HG03378 (cell line): ENCODE data around the gene RSRC1.
"Not testable (repeated sequence)": the region's sequence is repeated elsewhere in the genome, so short reads cannot be mapped to it uniquely, and the experiment has no call there.

Experiments
- ATAC-seq: cut with Tn5 transposase; IDR thresholded peaks from one replicate; pipeline ENCODE4 v1.9.1; 2021; ENCODE audit warnings: mild to moderate bottlenecking, moderate library complexity; ENCODE audit not compliant: unreplicated experiment

Gene RSRC1

DNA sequence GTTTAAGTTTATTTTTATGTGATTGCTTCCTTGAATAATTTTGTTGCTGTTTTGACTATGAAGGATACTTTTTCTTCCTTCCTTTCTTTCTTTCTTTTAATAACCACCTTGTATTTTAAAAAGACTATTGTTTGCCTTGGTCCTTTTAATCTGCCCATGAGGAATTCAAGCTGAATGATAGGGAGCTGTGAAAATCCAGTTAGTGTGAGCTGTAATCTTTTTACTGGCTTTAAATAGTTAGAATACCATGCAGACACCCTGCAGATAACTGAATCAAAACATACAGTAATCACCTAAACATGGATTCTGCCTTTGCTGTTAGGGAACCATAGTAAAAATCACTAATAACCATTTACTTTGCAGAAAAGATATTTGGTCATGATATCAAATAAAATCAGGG lies 110.7 kb downstream of the RSRC1 start:
- ATAC-seq, result no peak

DNA sequence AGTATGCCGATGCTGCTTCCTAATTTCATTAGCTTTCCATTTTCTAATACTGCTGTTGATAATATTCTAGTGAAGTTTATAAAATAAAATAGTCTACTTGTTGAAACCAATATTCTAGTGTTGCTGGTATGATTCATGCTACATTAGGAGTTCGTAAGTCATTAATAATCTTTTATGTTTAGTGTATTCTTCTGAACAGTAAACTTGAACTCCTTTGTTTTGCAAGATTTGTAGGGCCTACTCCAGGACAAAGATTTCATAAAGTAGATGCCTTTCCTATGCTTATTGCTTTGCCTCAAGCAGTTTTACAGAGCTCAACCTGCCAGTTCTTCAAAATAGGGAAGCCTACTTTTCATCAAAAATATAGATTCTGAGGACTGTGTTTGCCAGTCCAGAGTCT lies 111.5 kb downstream of the RSRC1 start:
- no peak for ATAC-seq

DNA sequence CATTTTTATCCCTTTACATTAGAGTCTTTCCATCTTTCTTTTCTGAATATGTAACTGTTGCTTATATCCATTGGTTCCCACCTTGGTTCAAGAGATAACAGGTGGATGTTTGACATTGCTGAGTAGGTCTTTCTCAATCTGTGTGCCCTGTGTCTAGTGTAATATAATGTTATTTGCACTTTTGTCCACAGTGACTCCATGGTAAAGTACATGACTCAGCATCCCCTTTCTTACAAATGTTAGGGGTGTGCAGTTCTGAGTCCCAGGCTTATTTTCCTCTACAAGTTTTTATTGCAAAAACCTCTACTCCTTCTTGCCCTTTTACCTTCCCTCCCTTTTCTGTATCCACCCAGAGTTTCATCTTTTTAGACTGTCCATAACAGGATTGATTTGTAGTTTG lies 116.5 kb downstream of the RSRC1 start:
- no peak for ATAC-seq

DNA sequence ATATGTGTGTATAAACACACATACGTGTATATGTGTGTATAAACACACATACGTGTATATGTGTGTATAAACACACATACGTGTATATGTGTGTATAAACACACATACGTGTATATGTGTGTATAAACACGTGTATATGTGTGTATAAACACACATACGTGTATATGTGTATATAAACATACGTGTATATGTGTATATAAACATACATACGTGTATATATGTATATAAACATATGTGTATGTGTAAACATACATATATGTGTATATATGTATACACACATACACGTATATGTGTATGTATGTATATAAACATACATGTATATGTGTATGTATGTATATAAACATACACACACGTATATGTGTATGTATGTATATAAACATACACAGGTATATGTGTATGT lies 119.1 kb downstream of the RSRC1 start:
- ATAC-seq, result not testable (repeated sequence)

DNA sequence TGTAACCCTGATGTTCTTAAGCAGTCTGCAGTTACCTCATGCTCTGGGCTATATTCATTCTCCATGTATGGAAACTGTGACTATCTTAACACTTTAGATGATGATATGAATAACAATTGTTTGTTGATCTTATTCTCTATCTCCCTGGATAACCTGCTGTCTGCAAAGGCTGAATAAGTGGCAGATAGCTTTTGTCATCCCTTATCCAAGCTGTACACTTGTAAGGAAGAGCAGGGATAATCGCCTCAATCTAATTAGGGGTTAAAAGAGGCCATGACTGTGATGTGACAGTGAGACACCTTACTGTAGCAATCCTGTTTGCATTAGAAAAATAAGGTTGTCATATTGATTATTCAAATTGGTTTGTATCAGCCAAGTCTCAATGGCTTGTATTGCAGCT lies 123.9 kb downstream of the RSRC1 start:
- no peak for ATAC-seq

DNA sequence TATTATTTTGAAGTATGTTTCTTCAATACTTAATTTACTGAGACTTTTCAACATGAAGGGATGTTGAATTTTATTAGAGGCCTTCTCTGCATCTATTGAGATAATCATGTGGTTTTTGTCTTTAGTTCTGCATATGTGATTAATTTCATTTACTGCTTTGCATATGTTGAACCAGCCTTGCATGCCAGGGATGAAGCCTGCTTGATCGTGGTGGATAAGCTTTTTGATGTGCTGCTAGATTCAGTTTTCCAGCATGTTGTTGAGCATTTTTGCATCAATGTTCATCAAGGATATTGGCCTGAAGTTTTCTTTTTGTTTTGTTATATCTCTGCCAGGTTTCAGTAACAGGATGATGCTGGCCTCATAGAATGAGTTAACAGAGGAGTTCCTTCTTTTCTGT lies 134.4 kb downstream of the RSRC1 start:
- ATAC-seq, result no peak

DNA sequence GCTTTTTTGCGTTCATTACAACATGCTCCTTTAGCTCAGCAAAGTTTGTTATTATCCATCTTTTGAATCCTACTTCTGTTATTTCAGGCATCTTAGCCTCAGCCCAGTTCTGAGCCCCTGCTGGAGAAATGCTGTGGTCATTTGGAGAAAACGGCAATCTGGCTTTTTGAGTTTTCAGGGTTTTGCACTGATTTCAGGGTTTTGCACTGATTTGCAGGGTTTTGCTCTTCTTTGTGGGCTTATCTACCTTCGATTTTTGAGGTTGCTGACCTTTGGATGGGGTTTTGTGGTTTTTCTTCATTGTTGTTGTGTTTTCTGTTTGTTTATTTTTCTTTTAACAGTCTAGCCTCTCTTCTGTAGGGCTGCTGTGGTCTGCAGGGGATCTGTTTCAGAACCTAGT lies 137.4 kb downstream of the RSRC1 start:
- ATAC-seq, result no peak

DNA sequence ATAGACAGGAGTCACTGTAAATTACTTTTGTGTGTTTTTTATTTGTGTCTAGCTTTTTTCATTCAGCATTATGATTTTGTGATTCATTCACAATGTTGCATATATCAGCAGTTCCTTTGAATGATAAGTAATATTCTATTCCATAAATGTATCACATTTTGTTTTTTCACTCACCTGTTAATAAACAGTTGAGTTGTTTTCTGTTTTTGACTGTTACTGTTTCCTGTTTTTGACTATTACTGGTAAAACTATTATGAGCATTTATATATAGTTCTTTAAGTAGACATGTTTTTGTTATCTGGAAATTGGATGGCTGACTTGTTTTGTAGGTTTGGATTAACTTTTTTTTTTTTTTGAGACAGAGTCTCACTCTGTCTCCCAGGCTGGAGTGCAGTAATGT lies 138.4 kb downstream of the RSRC1 start:
- ATAC-seq, result no peak

DNA sequence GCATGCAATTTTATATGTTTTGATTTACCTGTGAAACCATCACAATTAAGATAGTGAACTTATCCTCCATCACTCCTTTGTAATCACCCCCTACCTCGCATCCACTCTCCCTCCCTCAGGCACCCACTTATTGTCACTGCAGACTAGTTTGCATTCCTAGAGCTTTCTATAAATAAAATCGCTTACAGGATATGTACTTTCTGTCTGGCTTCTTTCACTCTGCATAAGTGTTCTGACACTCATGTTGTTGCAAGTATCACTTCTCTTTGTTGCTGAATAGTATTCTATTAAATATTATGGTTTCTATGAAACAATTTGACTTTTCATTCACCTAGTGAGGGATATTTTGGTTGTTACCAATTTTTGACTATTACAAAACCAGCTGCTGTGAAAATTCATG lies 139.3 kb downstream of the RSRC1 start:
- ATAC-seq, result peak; percentile 73

DNA sequence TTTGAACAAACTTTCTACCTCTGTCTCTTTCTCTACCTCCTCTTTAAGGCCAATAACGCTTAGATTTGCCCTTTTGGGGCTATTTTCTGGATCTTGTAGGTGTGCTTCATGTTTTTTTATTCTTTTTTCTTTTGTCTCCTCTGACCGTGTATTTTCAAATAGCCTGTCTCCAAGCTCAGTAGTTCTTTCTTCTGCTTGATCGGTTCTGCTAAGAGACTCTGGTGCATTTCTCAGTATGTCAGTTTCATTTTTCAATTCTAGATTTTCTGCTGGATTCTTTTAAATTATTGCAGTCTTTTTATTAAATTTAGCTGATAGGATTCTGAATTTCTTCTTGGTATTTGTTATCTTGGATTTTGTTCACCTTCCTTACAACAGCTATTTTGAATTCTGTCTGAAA lies 148.7 kb downstream of the RSRC1 start:
- no peak for ATAC-seq

DNA sequence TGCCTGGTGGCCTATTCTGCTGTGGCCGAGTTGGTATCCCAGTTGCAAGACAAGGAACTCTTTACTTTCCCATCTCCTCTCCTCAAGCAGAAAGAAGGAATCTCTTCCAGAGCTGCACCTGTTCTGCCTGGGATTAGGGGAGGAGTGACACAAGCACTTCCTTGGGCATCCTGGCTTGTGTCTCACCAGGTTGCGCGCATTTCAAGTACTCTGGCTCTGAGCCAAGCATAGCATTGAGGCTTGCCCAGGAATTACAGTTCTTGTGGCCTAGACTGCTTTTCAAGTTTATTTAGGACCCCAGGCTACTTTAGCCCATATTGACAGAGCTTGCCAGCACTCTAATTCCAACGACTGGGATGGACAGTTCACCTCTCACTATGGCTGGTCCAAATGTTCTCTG lies 150.5 kb downstream of the RSRC1 start:
- ATAC-seq, result no peak

DNA sequence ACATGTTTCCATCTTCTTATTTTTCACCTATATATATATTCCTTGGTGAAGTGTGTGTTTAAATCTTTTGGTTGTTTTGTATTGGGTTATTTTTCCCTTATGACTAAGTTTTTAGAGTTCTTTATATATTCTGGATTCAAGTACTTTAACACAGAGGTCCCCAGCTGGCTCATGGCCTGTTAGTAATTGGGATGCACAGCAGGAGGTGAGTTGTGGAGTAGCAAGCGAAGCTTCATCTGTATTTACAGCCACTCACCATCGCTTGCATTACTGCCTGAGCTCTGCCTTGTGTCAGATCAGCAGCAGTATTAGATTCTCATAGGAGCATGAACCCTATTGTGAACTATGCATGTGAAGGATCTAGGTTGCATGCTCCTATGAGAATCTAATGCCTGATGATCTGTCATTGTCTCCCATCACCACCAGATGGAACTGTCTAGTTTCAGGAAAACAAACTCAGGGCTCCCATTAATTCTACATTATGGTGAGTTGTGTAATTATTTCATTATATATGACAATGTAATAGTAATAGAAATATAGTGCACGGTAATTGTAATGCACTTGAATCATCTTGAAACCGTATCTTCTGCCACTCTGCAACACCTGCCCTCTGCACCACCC lies 151.6 kb downstream of the RSRC1 start:
- no peak for ATAC-seq

DNA sequence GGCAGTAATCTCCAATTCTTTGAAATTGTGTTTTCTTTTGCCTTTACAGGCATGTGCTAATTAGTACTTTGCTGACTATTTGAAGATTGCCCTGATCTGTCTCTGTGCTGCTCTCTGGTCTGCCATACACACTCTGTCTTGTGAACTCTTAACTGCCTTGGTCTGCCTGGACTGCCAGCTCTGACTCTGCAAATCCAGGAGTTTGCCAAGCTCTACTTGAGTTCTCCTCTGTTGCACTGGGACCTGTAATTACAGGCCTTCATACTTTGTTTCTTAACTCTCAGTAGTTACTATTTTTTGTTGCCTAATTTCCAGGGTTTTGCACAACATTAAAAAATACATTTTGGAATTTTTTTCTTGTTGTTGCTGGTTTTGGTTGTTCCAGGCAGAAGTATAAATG lies 155.0 kb downstream of the RSRC1 start:
- no peak for ATAC-seq

DNA sequence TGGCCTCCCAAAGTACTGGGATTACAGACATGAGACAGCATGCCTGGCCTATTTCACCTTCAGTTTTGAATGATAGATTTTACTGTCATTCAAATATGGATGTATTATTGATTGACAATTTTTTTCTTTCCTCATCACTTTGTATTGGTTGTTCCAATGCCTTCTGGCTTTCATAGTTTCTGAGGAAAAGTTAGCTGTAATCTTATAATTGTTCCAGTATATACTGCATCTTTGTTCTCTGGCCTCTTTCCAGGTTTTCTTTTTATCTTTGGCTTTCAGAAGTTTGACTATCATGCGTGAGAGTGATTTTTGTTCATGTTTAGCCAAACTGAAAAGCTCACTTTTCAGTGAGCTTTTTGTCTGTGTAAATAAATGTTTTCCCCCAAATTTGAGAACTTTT lies 157.1 kb downstream of the RSRC1 start:
- ATAC-seq, result no peak

DNA sequence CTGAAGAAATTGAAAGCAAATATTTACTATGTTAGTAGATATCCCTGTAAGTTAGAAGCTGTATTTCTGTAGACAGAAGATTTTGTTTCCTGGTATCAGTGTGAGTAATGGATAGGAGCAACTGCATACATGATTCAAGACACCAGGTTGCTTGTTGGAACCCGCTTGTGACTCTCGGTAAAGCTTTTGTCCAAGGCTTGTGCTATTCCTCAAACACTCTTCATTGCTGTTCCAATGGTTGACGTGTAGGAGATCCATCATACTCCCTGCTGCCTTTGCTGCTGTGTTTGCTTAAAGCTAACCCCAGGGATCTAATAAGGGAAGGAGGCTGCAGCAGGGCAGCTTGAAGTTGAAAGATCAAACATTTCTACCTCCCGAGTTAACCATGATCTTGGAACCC lies 160.1 kb downstream of the RSRC1 start:
- ATAC-seq, result no peak

DNA sequence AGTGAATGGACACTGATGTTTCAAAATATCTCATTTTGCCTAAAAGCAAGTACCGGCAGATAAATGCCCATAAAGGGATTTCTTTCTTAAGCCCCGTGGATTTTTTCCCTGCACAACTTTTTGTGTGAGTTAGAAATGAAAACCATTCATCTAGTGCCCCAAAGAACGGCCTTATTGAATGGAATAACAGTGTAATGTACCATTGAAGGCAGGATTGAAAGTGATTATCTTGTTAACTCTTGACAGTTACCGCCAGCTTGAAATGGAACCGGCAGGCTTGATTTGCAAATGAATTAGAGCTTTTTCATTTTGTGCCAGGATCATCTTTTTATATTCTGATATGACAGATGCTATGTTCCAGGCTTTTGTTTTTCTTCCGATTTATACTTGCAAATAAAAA lies 162.2 kb downstream of the RSRC1 start:
- no peak for ATAC-seq

DNA sequence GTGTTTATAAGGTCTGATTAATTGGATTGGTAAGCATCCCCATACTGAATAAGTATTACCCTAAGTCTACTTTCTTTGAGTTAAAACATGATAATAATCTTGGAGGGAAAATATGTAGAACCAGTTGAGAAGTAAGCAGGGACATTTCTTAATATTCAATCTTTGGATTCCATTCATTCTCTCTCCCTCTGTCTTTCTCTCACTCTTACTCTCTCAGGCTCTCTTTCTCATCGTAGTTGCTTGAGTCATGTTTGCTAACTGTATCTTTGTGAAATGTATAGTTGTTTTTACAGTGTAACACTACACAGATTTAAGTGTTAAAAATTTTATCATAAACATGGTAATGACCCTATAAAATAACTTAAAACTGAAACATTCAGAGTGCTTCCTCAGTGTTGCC lies 163.8 kb downstream of the RSRC1 start:
- no peak for ATAC-seq

DNA sequence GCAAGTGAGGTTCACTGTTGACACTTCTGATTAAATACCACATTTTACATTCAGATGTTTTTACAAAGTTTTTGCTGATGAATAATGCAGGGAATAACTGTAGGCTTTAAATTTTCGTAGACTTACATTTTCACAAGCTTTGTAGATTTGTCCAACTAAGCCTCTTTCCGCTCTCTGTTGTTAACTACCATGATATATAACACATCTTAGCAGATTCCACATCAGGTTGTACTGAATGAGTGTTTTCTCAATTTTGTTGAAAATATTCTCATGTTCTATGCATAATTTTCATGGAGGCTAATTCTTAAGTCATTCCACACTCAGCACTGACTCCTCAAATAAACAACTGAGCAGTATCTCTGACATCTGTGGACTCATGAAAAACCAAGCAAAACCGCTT lies 168.3 kb downstream of the RSRC1 start:
- no peak for ATAC-seq

DNA sequence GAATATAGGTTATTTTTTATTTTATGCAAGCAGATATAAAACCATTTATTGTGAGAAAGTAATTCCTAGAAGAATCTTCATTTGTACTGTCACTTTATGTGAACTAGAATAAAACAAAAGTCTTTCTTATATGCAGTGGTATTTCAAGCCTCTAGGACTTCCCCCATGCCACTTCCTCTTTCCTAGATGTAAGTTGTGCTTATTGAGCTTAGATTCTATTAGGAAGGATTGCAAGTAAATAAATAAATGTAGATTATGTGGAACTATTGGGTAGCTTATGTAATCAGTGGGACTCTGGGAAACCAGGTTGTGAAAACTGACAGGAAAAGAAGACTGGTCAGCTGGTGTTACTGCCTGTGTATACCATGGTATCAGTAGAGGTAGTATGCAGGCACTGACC lies 169.7 kb downstream of the RSRC1 start:
- no peak for ATAC-seq

DNA sequence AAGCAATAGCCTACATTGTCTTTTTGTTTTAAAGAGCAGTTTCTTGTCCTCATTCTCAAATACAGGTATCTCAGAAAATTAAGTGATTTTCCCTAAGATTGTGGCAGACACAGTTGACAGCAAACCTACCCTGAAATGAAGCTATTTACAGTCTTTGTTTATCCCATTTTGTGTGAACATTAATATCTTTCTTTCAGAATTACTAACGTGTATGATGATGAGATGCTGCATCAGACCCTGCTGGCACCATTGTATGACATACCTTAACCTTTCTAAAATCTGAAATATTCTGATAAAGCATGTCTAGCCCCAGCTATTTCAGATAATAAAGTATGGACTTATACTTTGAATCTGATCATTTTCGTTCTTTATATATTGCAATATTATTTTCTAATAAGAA lies 185.9 kb downstream of the RSRC1 start:
- ATAC-seq, result no peak

DNA sequence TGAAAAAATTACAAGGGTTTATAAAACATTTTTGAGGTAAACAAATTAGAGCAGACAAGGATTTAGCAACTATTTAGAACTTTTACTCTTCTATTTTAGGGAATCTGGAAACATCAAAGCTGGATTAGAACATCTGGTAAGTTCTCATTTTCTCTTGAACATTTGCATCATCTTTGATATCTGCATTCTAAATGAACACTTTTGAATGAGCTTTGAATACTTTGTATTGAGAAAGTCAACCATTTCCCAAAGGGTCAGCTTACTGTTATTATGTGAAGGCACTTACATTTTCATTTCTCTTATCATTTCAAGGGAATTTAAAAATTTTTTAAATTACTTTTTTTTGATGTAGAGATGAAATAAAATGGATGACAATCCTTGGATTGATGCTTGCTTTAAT lies 188.1 kb downstream of the RSRC1 start:
- no peak for ATAC-seq

DNA sequence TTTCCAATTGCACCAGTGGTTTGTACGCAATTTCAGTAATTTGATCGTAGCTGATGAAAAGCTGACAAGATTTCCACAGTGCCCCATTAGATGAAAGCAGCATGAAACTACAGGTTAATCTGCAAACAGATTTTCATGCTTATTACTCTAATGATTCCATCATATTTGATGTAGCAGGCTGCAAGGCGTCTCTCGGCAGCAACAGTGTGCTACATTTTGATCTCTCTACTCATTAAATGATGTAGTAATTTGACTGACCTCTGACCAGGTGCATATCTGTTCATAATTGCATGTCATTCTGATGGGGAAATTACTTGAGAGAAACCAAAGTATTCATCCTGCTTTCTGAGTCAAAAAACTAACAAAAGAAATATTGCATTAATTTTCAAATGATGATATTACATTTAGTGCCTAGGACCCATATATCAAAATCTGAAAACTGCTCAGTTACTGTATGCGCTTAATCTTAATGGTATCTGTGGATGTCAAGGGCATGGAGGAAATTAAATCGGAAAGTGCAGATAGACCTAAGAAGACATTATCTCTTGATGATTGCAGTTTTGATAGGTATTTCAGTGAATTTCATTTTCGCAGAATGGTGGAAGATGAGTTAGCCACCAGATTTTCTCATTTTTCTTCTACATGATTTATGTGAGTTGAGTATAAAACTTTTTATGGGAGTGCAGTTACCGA lies 198.5 kb downstream of the RSRC1 start:
- ATAC-seq, result no peak

DNA sequence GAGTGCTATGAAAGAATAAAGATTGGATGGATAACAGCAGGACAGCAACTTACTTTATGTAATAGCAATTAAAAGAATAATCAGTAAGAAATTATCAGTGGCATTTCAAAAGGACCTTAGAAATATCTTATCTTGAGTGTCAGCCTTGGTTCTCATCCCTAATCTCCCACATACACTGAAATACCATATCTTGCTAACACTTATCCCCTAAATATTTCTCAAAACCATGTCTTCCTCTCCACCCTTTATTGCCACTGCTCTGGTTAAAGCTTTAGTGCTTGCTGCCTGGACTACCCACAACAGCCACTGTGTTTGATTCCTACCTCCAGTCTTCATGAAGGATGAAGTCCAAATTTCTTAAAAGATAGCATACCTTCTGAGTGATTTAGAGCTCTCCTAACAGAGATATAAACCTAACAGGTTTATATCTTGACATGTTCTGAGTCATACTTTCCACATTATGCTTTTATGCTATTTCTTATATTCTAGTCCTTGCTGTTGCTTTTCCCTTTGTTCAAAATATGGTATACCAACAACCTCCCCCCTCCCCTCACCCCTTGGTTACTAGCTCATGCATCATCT lies 202.8 kb downstream of the RSRC1 start:
- no peak for ATAC-seq
